ENCODE data around the gene TAF4. TPM values are rescaled to one million over a fixed set of nuclear protein-coding genes. Genes with fewer than 3 reads are reported as not detected.

The TAF4 gene
- total and polyA plus RNA-seq, 2 of the 13 experiments (the other 11 are each of a cell fraction or from before 2014, with no cell fraction given) = 5.9 to 12.0 TPM

DNA sequence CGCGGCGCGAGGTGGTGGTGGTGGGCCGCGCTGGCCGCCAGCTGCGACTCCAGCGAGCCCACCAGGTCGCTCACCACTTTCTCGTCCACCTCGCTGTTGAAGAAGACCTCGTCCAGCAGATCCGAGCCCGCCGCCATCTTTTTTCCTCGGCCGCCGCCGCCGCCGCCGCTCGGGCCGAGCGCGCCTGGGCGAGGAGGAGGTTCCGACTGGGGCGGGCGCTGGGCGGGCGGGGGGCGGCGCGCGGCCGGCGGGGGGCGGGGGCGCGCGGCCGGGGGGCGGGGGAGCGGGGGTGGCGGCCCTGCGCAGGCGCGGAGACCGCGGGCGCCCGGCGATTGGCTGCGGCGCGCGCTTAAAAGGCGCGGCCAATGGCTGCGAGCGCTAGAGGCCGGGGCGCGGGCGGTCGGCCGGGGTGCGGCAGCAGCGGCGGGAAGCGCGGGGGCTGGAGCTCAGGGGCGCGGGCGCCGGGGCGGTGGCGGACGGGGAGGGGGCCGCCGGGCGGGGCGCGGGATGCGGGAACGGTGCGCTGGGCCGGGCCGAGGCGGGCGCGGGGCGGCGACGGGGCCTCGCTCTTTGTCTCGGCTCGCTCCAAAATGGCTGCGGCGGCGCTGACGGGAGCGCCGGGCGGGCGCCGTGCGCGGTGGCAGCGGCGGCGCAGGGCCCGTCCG is at the start of gene TAF4 (continued):
- TF ChIP-seq, protein P1, sequence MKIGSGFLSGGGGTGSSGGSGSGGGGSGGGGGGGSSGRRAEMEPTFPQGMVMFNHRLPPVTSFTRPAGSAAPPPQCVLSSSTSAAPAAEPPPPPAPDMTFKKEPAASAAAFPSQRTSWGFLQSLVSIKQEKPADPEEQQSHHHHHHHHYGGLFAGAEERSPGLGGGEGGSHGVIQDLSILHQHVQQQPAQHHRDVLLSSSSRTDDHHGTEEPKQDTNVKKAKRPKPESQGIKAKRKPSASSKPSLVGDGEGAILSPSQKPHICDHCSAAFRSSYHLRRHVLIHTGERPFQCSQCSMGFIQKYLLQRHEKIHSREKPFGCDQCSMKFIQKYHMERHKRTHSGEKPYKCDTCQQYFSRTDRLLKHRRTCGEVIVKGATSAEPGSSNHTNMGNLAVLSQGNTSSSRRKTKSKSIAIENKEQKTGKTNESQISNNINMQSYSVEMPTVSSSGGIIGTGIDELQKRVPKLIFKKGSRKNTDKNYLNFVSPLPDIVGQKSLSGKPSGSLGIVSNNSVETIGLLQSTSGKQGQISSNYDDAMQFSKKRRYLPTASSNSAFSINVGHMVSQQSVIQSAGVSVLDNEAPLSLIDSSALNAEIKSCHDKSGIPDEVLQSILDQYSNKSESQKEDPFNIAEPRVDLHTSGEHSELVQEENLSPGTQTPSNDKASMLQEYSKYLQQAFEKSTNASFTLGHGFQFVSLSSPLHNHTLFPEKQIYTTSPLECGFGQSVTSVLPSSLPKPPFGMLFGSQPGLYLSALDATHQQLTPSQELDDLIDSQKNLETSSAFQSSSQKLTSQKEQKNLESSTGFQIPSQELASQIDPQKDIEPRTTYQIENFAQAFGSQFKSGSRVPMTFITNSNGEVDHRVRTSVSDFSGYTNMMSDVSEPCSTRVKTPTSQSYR (CRISPR knock-in tag; IDR thresholded peaks at IDR 0.05; ENCODE audit: borderline replicate concordance) = peak; percentile 39; the same call in 1 of the 2 replicates
- no peak for TF ChIP-seq RORA (CRISPR knock-in tag; IDR thresholded peaks at IDR 0.05)
- TF ChIP-seq, protein P2, sequence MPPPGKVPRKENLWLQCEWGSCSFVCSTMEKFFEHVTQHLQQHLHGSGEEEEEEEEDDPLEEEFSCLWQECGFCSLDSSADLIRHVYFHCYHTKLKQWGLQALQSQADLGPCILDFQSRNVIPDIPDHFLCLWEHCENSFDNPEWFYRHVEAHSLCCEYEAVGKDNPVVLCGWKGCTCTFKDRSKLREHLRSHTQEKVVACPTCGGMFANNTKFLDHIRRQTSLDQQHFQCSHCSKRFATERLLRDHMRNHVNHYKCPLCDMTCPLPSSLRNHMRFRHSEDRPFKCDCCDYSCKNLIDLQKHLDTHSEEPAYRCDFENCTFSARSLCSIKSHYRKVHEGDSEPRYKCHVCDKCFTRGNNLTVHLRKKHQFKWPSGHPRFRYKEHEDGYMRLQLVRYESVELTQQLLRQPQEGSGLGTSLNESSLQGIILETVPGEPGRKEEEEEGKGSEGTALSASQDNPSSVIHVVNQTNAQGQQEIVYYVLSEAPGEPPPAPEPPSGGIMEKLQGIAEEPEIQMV (CRISPR knock-in tag; IDR thresholded peaks at IDR 0.05; ENCODE audit: low read depth) = peak; percentile 43; the same call in 1 of the 2 replicates
- TF ChIP-seq SP4 (CRISPR knock-in tag; IDR thresholded peaks at IDR 0.05) = peak; percentile 56
- peak; percentile 49 to 58; a peak in 2 of 4 replicates for TF ChIP-seq HMGXB4 (CRISPR knock-in tag; IDR thresholded peaks at IDR 0.05; ENCODE audit: borderline replicate concordance in 1 of 2, low read depth in 1 of 2)
- no peak for TF ChIP-seq ZNF576 (CRISPR knock-in tag; IDR thresholded peaks at IDR 0.05)
- TF ChIP-seq NFYC (CRISPR knock-in tag; IDR thresholded peaks at IDR 0.05) = 0 out of 2 replicates have a peak, but pooled peaks have one; percentile 29
- peak; percentile 63 for TF ChIP-seq IKZF4 (CRISPR knock-in tag; IDR thresholded peaks at IDR 0.05; ENCODE audit: borderline replicate concordance, low read depth, not compliant biosample characterization)
- TF ChIP-seq ARHGAP35 (CRISPR knock-in tag; IDR thresholded peaks at IDR 0.05; ENCODE audit: borderline replicate concordance) = 0 out of 2 replicates have a peak, but pooled peaks have one; percentile 42
- TF ChIP-seq ZFP90 (CRISPR knock-in tag; IDR thresholded peaks at IDR 0.05; ENCODE audit: borderline replicate concordance) = 0 out of 2 replicates have a peak, but pooled peaks have one; percentile 50
- 0 out of 2 replicates have a peak, but pooled peaks have one; percentile 26 for TF ChIP-seq SIN3A (IDR thresholded peaks at IDR 0.05; ENCODE audit: borderline replicate concordance, low read depth, low read length)
- TF ChIP-seq ETV5 (CRISPR knock-in tag; IDR thresholded peaks at IDR 0.05; ENCODE audit: borderline replicate concordance) = 0 out of 2 replicates have a peak, but pooled peaks have one; percentile 32
- TF ChIP-seq PHF5A (CRISPR knock-in tag; IDR thresholded peaks at IDR 0.05; ENCODE audit: low read depth, unreplicated experiment) = no peak
- peak; percentile 59; the same call in 1 of the 2 replicates for TF ChIP-seq RAD21 (CRISPR knock-in tag; IDR thresholded peaks at IDR 0.05)
- TF ChIP-seq ZNF441 (CRISPR knock-in tag; IDR thresholded peaks at IDR 0.05; ENCODE audit: borderline replicate concordance) = 0 out of 2 replicates have a peak, but pooled peaks have one; percentile 61
- TF ChIP-seq, protein P3, sequence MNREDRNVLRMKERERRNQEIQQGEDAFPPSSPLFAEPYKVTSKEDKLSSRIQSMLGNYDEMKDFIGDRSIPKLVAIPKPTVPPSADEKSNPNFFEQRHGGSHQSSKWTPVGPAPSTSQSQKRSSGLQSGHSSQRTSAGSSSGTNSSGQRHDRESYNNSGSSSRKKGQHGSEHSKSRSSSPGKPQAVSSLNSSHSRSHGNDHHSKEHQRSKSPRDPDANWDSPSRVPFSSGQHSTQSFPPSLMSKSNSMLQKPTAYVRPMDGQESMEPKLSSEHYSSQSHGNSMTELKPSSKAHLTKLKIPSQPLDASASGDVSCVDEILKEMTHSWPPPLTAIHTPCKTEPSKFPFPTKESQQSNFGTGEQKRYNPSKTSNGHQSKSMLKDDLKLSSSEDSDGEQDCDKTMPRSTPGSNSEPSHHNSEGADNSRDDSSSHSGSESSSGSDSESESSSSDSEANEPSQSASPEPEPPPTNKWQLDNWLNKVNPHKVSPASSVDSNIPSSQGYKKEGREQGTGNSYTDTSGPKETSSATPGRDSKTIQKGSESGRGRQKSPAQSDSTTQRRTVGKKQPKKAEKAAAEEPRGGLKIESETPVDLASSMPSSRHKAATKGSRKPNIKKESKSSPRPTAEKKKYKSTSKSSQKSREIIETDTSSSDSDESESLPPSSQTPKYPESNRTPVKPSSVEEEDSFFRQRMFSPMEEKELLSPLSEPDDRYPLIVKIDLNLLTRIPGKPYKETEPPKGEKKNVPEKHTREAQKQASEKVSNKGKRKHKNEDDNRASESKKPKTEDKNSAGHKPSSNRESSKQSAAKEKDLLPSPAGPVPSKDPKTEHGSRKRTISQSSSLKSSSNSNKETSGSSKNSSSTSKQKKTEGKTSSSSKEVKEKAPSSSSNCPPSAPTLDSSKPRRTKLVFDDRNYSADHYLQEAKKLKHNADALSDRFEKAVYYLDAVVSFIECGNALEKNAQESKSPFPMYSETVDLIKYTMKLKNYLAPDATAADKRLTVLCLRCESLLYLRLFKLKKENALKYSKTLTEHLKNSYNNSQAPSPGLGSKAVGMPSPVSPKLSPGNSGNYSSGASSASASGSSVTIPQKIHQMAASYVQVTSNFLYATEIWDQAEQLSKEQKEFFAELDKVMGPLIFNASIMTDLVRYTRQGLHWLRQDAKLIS (CRISPR knock-in tag; IDR thresholded peaks at IDR 0.05) = 0 out of 2 replicates have a peak, but pooled peaks have one; percentile 7

Data from HepG2 (cell line).